ENCODE measurements around the gene THUMPD3. TPM values are rescaled to one million over a fixed set of nuclear protein-coding genes. Genes with fewer than 3 reads are reported as not detected.

The THUMPD3 gene
- total and polyA plus RNA-seq, 9 of the 15 experiments (the other 6 are each of a cell fraction or from before 2014, with no cell fraction given), result 58.3 to 132 (median 113) TPM

- peak in 1 of 3 experiments; percentile 45 for TF ChIP-seq YY1 (IDR thresholded peaks at IDR 0.05; ENCODE audit: borderline replicate concordance in 1 of 3, control insufficient read depth in 1 of 3, extremely low read depth in 1 of 3, insufficient read depth in 3 of 3, insufficient read length in 1 of 3, insufficient replicate concordance in 2 of 3, low read depth in 1 of 3, low read length in 2 of 3)
- no peak for TF ChIP-seq DACH1 (IDR thresholded peaks at IDR 0.05; ENCODE audit: partially characterized antibody)
- TF ChIP-seq PML (IDR thresholded peaks at IDR 0.05; ENCODE audit: low read length), result peak; percentile 57
- no peak for TF ChIP-seq ZNF140 (CRISPR knock-in tag; IDR thresholded peaks at IDR 0.05)
- TF ChIP-seq HBP1 (CRISPR knock-in tag; IDR thresholded peaks at IDR 0.05), result no peak
These were observed 33.4 kb downstream of the THUMPD3 start (continued) for GRCh38 chr3:9396301-9396631.

- in situ Hi-C loops (cut with MboI), result no loop called here
- Histone ChIP-seq H2AFZ (ENCODE audit: low read depth, low read length) (peak overlapping the region; percentile 57; the same call in 1 of the 2 replicates), H3K27me3 (ENCODE audit: control insufficient read depth in 2 of 2, insufficient read depth in 2 of 2, low read length in 2 of 2) (no peaks in the 10 kb centered on the region), H3K9ac (ENCODE audit: insufficient read depth in 1 of 2, low read depth in 2 of 2, low read length in 2 of 2) (peak overlapping the region; percentile 93 to 97), H3K27ac (ENCODE audit: extremely low read depth, low read depth, low read length) (peak overlapping the region; percentile 96), H3K9me3 (replicated peaks; ENCODE audit: control insufficient read depth, insufficient read depth, low read depth, low read length) (no peaks in the 10 kb centered on the region), H4K20me1 (replicated peaks; ENCODE audit: control insufficient read depth, insufficient read depth, low read length) (peaks cover 44% of the 10 kb centered on the region), H3K79me2 (ENCODE audit: control insufficient read depth, insufficient read depth, low read length) (peaks cover 88% of the 10 kb centered on the region), H3K4me2 (ENCODE audit: insufficient read depth, low read length) (peak overlapping the region; percentile 83), H3K4me3 (peak overlapping the region; percentile 74), H3K36me3 (ENCODE audit: control insufficient read depth, insufficient read depth, low read length) (peaks cover 44% of the 10 kb centered on the region), H3K9me1 (ENCODE audit: control insufficient read depth, insufficient read depth, low read length) (no peaks in the 10 kb centered on the region), H3K4me1 (replicated peaks in 1 of 2; ENCODE audit: control insufficient read depth in 2 of 2, insufficient read depth in 2 of 2, low read length in 2 of 2) (peaks cover 0 to 30% of the 10 kb centered on the region in 2 experiments; a peak in 4 of 5 replicates)
- CTCF ChIA-PET (ENCODE audit: low intra/inter-chr PET ratio), result no interaction called here
- peak; percentile 80 for ATAC-seq
- BruUV-seq (replicated peaks), result no TSS peak
- POLR2A ChIA-PET, result interaction anchor here (0.5 to 7.7 kb wide), 42 partner anchors 7 to 1732 kb away, joined by 3 to 150 read pairs (median 4); partner anchors contain the start of genes ARPC4, BRPF1 and THUMPD3
- under 1% methylated on average over 51 of the region's 71 CpGs for WGBS (ENCODE audit: insufficient coverage, low coverage, missing lambda C conversion rate)
- intact Hi-C loops (cut with micrococcal nuclease), result loop anchor here (1.0 to 5.0 kb wide), 3 partner anchors 26 to 251 kb away; partner anchors contain the start of genes MTMR14 and THUMPD3
- peak; percentile 91 to 100 (median 94) for DNase-seq (ENCODE audit: extremely low read depth in 1 of 4, low spot score in 3 of 4)
- FAIRE-seq, result peak; percentile 97
- TF ChIP-seq RERE (CRISPR knock-in tag; IDR thresholded peaks at IDR 0.05; ENCODE audit: borderline replicate concordance) (peak; percentile 22; the same call in 1 of the 2 replicates), ZBTB9 (CRISPR knock-in tag; IDR thresholded peaks at IDR 0.05) (peak; percentile 95), SAFB (IDR thresholded peaks at IDR 0.05; ENCODE audit: borderline replicate concordance, low read depth, low read length) (peak; percentile 2), TEAD4 (IDR thresholded peaks at IDR 0.05; ENCODE audit: low read length) (0 out of 2 replicates have a peak, but pooled peaks have one; percentile 27), TEAD4 (CRISPR knock-in tag; IDR thresholded peaks at IDR 0.05; ENCODE audit: borderline replicate concordance) (no peak)
These were observed 33.9 kb downstream of the THUMPD3 start for GRCh38 chr3:9396632-9397331.
